ENCODE measurements around the gene IGF2R.
"Not testable (repeated sequence)": the region's sequence is repeated elsewhere in the genome, so short reads cannot be mapped to it uniquely, and the experiment has no call there.

IGF2R gene

DNA sequence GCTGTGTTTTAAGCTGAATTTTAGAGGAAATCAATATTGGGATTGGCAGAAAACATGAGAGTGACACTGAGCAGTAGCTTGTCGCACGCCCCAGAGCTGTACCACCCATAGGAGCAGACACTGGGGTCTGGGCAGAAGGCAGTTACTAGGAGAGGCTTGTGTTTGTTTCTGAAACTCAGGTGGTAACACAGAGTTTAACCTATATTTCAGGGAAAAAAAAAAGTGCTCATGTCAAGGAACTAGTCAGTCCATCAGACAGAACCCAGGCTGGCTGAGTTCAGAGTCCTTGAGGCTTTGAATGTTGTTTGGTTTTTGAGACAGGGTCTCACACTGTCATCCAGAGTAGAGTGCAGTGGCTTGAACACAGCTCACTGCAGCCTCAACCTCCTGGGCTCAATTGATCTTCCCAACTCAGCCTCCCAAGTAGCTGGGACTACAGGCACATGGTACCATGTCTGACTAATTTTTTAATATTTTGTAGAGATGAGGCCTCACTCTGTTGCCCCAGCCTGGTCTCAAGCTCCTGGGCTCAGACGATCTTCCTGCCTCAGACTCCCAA is 159.3 kb downstream of the IGF2R start:
- no peak for DNase-seq

DNA sequence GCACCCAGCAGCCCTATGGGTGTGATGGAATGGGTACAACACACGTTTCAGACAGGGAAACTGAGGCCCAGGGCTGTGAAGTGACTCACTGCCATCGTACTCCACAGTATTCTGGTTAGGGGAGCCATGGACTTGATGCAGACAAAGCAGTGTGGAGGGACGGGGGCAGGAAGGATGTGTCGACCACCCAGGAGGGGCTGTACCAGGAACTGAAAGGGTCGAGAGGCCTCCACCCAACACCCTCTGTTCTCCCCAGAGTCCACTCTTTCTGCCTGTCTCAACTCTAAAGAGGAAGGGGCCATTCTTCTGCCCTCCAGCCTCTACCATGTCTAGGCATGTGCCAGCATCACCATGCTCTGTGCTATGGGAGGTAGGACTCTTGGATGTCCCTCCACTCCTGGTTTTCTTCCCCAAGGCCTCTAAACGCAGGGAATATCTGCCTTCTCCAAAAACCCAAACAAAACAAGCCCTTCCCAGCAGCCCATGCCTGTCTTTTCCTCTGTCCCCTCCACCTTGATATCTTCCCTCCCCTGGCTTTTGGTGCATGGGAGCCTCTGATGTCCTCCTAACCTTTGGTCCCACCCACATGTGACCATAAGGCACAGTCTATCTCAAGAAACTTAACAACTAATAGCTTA is 160.1 kb downstream of the IGF2R start:
- DNase-seq: no peak

DNA sequence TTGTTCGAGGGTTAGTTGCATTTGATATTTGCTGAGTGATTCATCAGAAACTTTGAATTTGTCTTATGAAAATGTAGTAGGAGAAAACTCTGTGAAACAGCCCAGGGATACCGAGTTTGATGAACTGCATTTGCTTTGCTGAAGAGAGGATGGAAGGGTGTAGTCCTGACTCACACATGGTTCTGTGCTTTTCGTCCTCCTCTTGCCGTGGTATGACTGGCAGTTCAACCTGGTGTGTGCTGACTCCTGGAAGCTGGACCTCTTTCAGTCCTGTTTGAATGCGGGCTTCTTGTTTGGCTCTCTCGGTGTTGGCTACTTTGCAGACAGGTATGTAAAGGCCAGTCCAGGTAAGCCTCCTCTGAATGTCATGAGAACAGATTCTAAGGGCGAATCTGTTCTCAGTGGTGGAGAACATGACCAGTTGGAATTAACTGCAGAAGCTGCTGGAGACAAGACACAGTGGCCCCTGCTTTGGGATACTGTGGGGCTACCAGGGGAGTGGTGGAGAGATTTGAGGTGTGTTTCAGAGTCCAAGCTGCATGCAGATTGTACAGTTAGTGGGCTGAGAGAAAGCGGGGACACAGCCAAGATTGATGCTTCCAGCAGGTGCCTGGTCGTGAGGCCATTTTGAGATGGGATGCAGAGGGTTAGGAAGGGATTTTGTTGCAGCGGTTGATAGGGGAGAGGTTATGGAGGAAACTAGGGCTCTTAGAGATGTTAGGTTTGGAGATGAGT is 161.2 kb downstream of the IGF2R start:
- no peak for DNase-seq

DNA sequence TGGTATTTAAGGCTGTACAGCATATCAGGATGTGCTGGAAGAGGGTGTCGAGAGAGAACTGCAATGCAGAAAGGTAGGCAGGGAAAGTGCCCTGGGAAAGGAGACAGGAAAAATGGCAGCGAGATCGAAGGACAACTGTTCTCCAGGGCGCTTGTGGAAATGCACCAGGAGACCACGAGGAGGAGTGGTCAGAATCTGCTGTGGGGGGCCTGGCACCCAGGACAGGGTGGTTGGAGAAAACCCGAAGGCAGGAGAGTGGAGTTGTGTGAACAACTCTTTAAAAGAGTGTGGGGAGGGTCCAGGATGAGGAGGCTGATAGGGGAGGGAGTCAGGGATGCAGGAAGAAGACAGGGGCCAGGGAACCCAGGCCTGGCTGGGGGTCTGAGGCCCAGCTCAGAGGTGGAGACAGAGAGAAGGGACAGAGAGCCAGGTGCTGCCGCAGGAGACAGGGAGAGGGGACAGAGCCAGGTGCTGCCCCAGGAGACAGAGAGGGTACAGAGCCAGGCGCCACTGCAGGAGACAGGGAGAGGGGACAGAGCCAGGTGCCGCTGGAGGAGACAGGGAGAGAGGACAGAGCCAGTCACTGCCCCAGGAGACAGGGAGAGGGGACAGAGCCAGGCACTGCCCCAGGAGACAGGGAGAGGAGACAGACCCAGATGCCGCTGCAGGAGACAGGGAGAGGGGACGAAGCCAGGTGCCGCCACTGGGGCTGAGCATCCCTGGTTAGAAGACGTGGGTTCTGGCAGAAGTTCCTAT is 162.0 kb downstream of the IGF2R start:
- no peak for DNase-seq

DNA sequence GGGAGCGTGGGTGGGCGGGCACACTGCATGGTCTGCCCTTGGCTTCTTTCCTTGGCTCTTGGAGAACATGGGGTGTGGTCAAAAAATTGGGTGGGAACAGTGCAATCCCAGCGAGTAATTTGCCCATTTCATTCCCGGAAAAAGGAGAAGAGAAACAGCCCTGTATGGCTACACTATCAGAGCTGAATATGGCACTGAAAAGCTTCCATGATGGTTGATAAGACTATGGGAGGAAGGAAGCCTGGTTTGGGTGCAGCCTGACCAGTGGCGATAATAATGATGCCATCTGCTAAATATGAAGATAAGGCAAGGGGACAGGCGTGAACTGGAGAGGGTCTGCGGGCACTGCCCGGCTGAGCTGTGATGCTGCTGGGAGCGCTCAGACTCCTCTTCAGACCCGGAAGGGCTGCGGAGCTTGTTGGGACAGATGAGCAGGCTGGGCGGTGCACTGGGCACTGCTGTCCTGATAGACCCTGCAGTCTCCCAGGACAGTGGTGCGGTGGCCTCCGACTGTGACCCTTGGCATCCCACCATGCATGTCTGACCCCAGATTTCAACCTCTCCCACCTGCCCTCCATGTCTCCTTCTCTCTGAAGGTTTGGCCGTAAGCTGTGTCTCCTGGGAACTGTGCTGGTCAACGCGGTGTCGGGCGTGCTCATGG is 162.9 kb downstream of the IGF2R start:
- no peak for DNase-seq

DNA sequence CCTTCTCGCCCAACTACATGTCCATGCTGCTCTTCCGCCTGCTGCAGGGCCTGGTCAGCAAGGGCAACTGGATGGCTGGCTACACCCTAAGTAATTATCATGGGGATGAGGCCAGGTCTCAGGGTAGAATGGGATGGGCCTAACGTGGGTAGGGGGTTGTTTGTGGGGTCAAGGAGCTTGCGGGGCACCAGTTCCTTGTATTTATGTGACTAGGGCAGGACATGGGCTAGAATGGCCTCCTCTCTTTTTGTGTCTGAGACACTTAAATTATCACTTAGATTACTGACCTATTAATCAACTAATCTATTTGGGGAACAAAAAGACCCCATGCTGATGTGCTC is 163.4 kb downstream of the IGF2R start:
- no peak for DNase-seq

DNA sequence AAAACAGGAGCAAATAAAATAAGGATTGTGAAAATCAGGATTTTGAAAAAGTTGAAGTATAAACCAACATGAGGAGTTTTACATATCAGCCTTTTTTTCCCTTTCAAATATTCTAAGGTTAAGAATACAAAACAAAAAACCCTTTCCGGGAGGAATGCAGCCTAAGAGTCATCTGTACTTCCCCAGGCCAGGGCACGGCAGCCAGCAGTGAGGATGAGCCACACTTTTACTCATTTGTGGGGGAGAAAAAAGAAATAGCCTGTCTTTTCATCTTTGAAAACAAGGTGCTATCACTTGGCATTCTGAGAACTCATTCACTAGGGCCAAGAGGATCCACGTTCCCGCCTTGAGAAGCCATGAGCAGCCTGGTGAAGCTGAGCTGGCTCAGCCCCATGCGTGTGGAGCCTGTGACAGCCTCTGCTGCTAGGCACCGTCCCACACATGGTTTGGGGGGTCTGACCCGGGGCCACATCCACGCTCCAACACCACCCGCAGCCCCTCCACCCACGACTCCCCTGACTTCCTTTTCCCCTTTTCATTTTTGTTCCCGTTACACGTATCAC is 164.0 kb downstream of the IGF2R start:
- DNase-seq: no peak

DNA sequence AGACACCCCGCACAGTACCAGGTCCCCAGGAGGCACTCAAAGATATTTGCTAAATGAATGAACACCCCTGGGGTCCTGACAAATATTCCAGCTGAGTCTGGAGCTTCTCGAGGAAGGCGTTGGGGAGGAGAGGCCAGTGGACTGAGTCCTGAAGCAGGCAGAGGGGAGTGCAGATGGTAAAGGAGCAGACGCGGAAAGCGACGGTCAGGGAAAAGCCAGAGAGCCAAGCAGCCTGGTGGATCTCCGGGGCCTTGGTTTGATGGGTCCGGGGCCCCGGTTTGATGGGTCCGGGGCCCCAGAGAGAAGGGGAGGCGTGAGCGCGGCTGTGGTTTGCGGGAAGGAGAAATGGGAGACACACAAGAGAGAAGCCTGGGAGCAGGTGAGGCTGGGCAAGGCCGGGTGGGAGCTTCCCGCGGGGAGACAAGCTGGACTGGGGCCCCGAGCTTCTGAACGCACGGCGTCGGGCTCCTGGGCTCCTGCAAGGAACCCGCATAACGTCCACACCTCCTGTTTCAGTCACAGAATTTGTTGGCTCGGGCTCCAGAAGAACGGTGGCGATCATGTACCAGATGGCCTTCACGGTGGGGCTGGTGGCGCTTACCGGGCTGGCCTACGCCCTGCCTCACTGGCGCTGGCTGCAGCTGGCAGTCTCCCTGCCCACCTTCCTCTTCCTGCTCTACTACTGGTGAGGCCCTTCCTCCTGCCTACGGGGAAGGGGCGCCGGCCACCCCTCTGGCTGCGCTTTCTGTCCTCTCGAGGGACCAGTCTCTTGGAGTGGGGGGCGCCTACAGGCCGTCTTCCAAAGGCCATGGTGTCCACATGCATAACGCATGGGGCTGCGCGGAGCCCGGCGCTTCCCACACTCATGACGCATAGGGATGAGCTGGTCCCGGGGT is 164.8 kb downstream of the IGF2R start:
- DNase-seq: no peak

DNA sequence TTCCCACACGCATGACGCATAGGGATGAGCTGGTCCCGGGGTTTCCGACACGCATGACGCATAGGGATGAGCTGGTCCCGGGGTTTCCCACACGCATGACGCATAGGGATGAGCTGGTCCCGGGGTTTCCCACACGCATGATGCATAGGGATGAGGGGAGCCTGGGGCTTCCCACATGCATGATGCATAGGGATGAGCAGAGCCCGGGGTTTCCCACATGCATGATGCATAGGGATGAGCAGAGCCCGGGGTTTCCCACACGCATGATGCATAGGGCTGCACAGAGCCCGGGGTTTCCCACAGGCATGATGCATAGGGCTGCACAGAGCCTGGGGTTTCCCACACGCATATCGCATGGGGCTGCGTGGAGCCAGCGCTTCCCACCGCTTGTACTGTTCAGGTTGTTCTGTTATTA is 165.5 kb downstream of the IGF2R start:
- DNase-seq: peak in 1 of 2 experiments; percentile 3

DNA sequence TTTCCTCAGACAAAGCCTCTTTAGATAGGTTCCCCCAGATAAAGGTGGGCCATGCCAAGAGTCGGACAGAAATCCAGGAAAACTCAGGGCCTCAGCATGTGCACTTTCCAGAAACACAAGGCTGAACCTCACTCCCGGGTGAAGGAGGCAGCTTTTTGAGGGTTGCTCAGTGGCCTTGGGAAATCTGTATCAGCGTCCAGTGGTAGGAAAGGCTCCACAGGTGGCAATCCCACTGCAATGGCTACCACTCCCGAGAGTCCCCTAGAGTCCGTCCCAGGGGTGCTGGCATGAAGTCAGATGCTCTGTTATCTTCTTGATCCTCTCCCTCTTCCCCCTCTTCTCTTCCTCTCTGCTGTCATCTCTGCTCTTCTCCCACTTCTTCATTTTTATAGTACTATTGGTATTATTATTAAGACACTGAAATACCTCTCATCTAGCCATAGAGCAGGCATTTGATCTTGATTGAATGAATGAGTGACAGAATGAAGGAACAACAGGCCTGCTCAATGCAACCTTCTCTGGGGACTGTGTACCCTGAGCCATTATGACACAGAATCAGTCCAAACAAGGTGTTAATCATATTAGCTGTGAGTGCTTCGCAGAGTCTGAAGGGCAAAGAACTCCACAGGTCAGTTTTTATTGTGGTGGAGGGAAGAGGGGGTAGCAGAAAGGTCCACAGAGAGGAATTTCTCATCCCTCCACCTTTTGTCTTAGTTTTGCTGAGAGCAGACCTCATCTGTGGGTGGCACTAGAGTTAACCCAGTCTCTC is 166.1 kb downstream of the IGF2R start:
- DNase-seq: no peak

DNA sequence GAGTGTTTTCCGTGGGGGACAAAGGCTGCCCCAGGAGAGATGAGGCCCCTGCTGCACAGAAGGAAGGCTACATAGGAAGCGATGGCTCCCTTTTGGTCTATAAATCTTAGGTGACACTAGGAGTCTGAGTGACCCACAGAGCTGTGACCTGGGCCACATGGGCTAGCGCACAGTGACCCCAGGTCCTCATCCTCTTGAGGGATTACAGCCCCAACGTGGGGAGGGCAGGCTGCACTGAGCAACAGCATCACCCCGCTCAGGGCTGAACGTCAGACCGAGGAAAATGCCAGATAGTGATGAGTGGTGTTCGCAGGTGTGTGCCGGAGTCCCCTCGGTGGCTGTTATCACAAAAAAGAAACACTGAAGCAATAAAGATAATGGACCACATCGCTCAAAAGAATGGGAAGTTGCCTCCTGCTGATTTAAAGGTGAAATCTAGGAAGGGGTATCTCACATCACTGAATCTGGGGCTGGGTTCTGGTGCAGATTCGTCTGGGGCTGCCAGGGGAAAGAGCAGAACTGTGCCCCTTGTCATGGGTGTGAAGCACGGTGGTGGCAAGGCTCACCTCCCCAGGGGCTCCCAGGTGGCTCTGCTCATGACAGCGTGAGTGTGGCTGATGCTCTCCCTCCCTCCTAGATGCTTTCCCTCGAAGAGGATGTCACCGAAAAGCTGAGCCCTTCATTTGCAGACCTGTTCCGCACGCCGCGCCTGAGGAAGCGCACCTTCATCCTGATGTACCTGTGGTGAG is 167.2 kb downstream of the IGF2R start:
- DNase-seq: no peak

DNA sequence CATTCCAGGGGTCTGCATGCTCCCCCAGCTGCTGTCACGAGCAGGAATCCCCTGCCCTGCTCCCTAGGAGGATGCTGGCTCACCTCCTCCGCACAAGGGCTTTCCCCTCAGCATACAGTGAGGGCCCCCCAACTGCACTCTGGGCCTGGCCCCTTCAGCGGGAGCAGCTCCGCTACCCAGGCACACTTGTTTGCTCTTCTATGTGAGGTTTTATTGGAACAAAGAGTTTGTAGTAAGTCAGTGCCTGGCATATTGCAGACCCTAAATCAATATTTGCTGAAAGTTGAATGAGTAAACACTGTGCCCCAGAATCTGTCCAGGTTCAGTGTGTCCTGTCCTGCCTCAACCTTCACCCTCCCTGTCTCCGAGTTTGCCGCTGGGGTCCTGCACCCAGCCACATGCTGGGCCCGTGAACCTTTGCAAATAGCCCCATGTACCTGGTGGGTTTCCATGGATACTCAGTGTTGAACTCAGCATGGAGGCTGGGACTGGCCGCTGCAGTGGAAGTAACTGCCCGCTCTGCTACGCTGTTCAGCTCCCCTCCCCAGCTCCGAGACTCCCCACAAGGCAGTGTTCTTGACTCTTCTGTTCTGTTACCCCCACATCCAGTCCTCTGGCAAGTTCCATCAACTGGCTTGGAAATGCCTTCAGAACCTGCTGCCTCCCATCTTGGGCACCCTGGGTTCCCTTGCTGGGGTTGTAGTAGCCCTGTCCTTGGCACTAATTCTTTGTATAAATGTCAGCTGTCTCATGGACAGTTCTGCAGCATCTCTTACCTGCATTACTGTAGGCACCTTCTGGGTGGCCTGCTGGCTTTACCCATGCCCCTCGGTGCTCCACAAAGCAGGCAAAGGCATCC is 168.5 kb downstream of the IGF2R start:
- no peak for DNase-seq

DNA sequence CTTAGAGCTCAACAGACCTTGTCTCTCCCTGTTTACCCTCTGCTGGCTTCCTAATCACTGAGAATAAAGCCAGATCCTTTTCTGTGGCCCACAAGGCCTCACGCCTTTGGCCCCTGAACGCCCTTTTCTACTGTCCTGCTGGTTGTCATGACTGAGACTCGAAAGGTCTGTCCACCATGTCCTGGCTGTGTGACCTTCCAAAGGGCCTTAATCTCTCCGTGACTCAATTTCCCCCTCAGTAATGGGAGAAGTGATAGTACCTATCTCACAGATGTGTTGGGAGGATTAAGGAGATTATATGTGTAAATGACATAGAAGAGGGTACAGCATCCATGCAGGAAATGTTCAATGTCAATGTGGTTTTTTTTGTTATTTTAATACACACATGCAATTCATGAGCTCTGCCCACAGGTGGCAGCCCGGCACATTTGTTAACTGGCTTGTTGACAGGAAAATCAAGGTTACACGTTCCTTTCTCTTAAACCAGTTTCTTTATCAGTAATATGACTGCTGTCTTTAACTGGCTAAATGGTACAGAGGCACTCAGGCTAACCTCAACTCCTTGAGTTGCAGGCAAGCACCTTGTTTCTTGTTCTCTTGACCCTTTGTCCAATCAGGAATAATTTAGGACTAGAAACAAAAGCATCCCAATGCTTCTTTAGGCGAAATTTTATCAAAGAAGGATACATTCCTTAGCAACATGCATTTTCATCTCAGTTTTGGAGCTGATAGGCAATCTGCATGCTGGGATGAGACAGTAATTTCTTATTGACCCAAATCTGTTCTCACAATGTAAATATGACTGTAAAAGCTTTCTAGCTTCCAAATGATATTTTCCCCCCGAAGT is 169.3 kb downstream of the IGF2R start:
- peak; percentile 48 to 63 for DNase-seq

DNA sequence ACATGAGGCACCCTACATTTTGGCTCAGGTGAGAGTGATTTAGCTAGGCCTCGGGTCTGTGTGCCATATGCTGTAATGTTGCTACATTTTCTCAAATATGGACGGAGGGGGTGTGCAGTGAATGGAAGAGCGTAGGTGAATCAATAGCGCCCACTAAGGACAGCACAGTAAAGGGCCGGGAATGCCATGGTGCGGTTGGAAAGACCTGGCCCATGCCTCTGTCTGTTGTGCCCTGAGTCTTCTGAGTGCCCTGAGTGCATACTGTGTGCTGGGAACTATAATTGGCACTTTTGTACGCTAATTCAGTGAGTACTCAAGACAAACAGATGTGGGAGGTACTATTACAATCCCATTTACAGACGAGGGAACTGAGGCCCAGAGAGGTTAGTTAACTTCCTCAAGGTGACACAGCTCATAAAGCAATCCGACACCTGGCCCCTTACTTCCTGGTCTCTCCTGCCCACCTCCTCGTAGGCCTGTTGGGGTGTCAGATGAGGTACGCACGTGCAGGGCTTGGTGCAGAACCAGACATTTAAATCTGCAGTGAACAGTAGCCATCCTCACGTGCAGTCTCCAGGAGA is 170.0 kb downstream of the IGF2R start:
- no peak for DNase-seq

DNA sequence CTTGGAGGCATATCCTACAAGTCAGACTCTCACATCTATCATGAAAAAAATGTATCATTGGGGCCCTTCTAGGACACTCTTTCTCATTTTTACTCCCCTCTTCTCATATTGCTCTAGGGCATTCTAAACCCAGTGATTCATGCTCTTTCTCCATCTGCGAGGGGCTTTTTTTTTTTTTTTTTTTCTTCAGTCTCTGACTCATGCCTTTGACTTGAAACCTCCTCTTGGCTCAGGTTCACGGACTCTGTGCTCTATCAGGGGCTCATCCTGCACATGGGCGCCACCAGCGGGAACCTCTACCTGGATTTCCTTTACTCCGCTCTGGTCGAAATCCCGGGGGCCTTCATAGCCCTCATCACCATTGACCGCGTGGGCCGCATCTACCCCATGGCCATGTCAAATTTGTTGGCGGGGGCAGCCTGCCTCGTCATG is 170.6 kb downstream of the IGF2R start:
- DNase-seq: no peak

DNA sequence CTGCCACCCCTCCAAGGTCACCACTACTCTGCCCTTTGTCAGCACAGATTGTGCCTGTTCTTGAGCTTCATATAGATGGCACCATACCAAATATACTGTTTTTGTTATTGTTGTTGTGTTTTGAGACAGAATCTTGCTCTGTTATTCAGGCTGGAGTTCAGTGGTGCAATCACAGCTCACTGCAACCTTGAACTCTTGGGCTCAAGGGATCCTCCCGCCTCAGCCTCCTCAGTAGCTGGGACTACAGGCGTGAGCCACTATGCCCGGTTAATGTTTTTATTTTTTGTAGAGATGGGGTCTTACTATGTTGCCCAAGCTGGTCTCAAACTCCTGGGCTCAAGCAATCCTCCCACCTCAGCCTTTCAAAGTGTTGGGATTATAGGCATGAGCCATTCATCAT is 171.6 kb downstream of the IGF2R start:
- not testable (repeated sequence) for DNase-seq

DNA sequence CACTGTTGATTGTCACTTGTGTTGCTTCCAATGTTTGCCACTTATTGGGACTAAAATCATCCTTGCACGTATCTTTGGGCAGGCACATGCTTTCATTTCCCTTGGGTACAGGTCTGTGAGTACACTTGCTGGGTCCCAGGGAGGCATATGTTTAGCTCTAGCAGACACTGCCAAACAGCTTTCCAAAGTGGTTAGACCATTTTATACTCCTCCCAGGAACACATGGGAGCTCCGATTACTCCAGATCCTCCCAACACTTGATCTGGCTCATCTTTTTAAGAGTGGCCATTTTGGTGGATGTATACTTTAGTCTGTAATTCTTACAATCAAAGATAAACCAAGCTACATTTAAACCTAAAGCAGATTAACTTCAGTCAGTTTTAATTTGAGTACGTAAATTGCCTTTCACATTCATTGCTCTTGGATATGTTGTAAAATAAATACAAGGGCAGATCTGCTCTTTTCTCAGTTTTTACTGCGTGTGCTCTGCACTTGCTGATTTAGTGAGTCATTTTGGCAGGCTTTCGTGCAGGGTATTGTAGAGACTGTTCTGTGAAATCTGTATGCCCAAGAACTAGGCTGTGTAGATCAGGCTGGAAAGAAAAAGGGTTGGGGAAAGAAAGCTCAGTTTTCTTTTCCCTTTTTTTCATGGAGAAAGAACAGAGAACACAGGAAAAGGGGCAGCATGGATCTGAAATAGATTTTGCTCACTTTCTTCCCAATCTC is 172.3 kb downstream of the IGF2R start:
- no peak for DNase-seq
